Stimulated activated naive CD8-positive, alpha-beta T cell treated with anti-CD3 and anti-CD28 coated beads, Interleukin-15, amount 100 ng/mL, for 72 hours (primary cell): ENCODE data around the gene BTNL2.

ENCODE experiments used
- ATAC-seq: fragments of 150-1000 bp; cut with Tn5 transposase; 2 replicates; pipeline ENCODE4 v1.10.0; 2021; ENCODE audit warnings: mild to moderate bottlenecking, moderate library complexity
- DNase-seq, 2 donors: peaks; one replicate each; pipeline ENCODE4 v3.0.0; 2021 to 2022
- H3K27ac Mint-ChIP-seq, 2 donors: one replicate each; pipeline ENCODE4 v1.8.0; 2022; ENCODE audit warnings: mild to moderate bottlenecking in 2 of 2, mixed read lengths in 2 of 2, moderate library complexity in 2 of 2
- H3K27me3 Mint-ChIP-seq: one replicate; pipeline ENCODE4 v1.8.0; 2022; ENCODE audit warnings: mixed read lengths
- H3K4me1 Mint-ChIP-seq: one replicate; pipeline ENCODE4 v1.8.0; 2022; ENCODE audit warnings: mild to moderate bottlenecking, mixed read lengths
- H3K4me3 Mint-ChIP-seq, 2 donors: one replicate each; pipeline ENCODE4 v1.8.0; 2022; ENCODE audit warnings: mild to moderate bottlenecking in 2 of 2, mixed read lengths in 2 of 2, moderate library complexity in 1 of 2
- H3K9me3 Mint-ChIP-seq, 2 donors: one replicate each; pipeline ENCODE4 v1.8.0; 2022; ENCODE audit warnings: mixed read lengths in 2 of 2

The BTNL2 gene

GRCh38 chr6:32427934-32428474 lies 21.0 kb upstream of the BTNL2 start:
- H3K4me1 Mint-ChIP-seq = no peaks in the 10 kb centered on the region
- H3K27me3 Mint-ChIP-seq = peaks cover 9% of the 10 kb centered on the region
- no peak overlapping the region for H3K4me3 Mint-ChIP-seq
- no peaks in the 10 kb centered on the region for H3K9me3 Mint-ChIP-seq
- H3K27ac Mint-ChIP-seq = no peak overlapping the region
- ATAC-seq (no peak), DNase-seq (no peak)

GRCh38 chr6:32427218-32427617 lies 20.2 kb upstream of the BTNL2 start:
- Mint-ChIP-seq H3K27me3 (peaks cover 15% of the 10 kb centered on the region), H3K9me3 (no peaks in the 10 kb centered on the region), H3K4me1 (no peaks in the 10 kb centered on the region), H3K4me3 (no peak overlapping the region), H3K27ac (no peak overlapping the region)
- DNase-seq (no peak), ATAC-seq (no peak)

GRCh38 chr6:32426338-32426737 lies 19.4 kb upstream of the BTNL2 start:
- Mint-ChIP-seq H3K9me3 (no peaks in the 10 kb centered on the region), H3K4me3 (no peak overlapping the region), H3K27ac (no peak overlapping the region), H3K4me1 (no peaks in the 10 kb centered on the region), H3K27me3 (peaks cover 22% of the 10 kb centered on the region)
- DNase-seq (no peak), ATAC-seq (no peak)

- H3K4me1 Mint-ChIP-seq = no peaks in the 10 kb centered on the region
- ATAC-seq (no peak), DNase-seq (no peak)
- no peaks in the 10 kb centered on the region for H3K9me3 Mint-ChIP-seq
- peaks cover 26% of the 10 kb centered on the region for H3K27me3 Mint-ChIP-seq
- no peak overlapping the region for H3K27ac Mint-ChIP-seq
- no peak overlapping the region for H3K4me3 Mint-ChIP-seq
Measured at GRCh38 chr6:32424589-32425300, 17.8 kb upstream of the BTNL2 start.

GRCh38 chr6:32416036-32416435 lies 9.1 kb upstream of the BTNL2 start:
- no peak for ATAC-seq
- Mint-ChIP-seq H3K27me3 (peaks cover 73% of the 10 kb centered on the region), H3K4me3 (no peak overlapping the region)

GRCh38 chr6:32415521-32416019 lies 8.6 kb upstream of the BTNL2 start:
- DNase-seq (peak; percentile 62 to 63), ATAC-seq (peak; percentile 71)
- peak overlapping the region in 1 of 2 donors; percentile 4 for H3K4me3 Mint-ChIP-seq
- peaks cover 18% of the 10 kb centered on the region for H3K4me1 Mint-ChIP-seq
- H3K27me3 Mint-ChIP-seq = peaks cover 75% of the 10 kb centered on the region
- no peak overlapping the region for H3K27ac Mint-ChIP-seq
- H3K9me3 Mint-ChIP-seq = no peaks in the 10 kb centered on the region

More at GRCh38 chr6:32416036-32416435, 9.1 kb upstream of the BTNL2 start:
- DNase-seq = no peak
- Mint-ChIP-seq H3K4me1 (peaks cover 18% of the 10 kb centered on the region), H3K27ac (no peak overlapping the region), H3K9me3 (no peaks in the 10 kb centered on the region)

- peak; percentile 90 for ATAC-seq
- no peak overlapping the region for H3K4me3 Mint-ChIP-seq
- peak; percentile 77 to 81 for DNase-seq
- no peaks in the 10 kb centered on the region for H3K9me3 Mint-ChIP-seq
- H3K4me1 Mint-ChIP-seq = peaks cover 18% of the 10 kb centered on the region
- no peak overlapping the region for H3K27ac Mint-ChIP-seq
- H3K27me3 Mint-ChIP-seq = peaks cover 60% of the 10 kb centered on the region
Measured at GRCh38 chr6:32413427-32414047, 6.6 kb upstream of the BTNL2 start.

GRCh38 chr6:32411566-32412327 lies 4.8 kb upstream of the BTNL2 start:
- Mint-ChIP-seq H3K27ac (no peak overlapping the region), H3K9me3 (no peaks in the 10 kb centered on the region), H3K4me3 (no peak overlapping the region), H3K4me1 (peaks cover 18% of the 10 kb centered on the region), H3K27me3 (peaks cover 61% of the 10 kb centered on the region)
- no peak for DNase-seq
- ATAC-seq = no peak

- Mint-ChIP-seq H3K9me3 (no peaks in the 10 kb centered on the region), H3K27me3 (peaks cover 66% of the 10 kb centered on the region), H3K27ac (no peak overlapping the region), H3K4me1 (peaks cover 17% of the 10 kb centered on the region), H3K4me3 (no peak overlapping the region)
- DNase-seq = no peak
- ATAC-seq = no peak
Measured at GRCh38 chr6:32410906-32411305, 3.9 kb upstream of the BTNL2 start.

GRCh38 chr6:32406197-32406596 lies 784 bp downstream of the BTNL2 start:
- Mint-ChIP-seq H3K4me3 (no peak overlapping the region), H3K9me3 (no peaks in the 10 kb centered on the region), H3K4me1 (no peaks in the 10 kb centered on the region), H3K27me3 (peaks cover 36% of the 10 kb centered on the region), H3K27ac (no peak overlapping the region)
- ATAC-seq = no peak
- DNase-seq = no peak

GRCh38 chr6:32405656-32406055 lies 1.3 kb downstream of the BTNL2 start:
- no peak overlapping the region for H3K27ac Mint-ChIP-seq
- no peaks in the 10 kb centered on the region for H3K4me1 Mint-ChIP-seq
- no peak for ATAC-seq
- no peak overlapping the region for H3K4me3 Mint-ChIP-seq
- DNase-seq = no peak
- H3K9me3 Mint-ChIP-seq = no peaks in the 10 kb centered on the region
- H3K27me3 Mint-ChIP-seq = peaks cover 33% of the 10 kb centered on the region

- DNase-seq = no peak
- Mint-ChIP-seq H3K4me3 (no peak overlapping the region), H3K4me1 (no peaks in the 10 kb centered on the region), H3K27ac (no peak overlapping the region), H3K27me3 (peaks cover 42% of the 10 kb centered on the region), H3K9me3 (no peaks in the 10 kb centered on the region)
- no peak for ATAC-seq
Measured at GRCh38 chr6:32402812-32403211, 4.2 kb downstream of the BTNL2 start.

GRCh38 chr6:32401284-32401963 lies 5.6 kb downstream of the BTNL2 start:
- H3K27ac Mint-ChIP-seq = no peak overlapping the region
- no peak for ATAC-seq
- H3K4me3 Mint-ChIP-seq = no peak overlapping the region
- DNase-seq = no peak
- peaks cover 6% of the 10 kb centered on the region for H3K4me1 Mint-ChIP-seq
- peaks cover 34% of the 10 kb centered on the region for H3K27me3 Mint-ChIP-seq
- H3K9me3 Mint-ChIP-seq = no peaks in the 10 kb centered on the region

- DNase-seq (no peak), ATAC-seq (no peak)
- peaks cover 36% of the 10 kb centered on the region for H3K27me3 Mint-ChIP-seq
- H3K4me3 Mint-ChIP-seq = no peak overlapping the region
- H3K27ac Mint-ChIP-seq = no peak overlapping the region
- peaks cover 6% of the 10 kb centered on the region for H3K4me1 Mint-ChIP-seq
- H3K9me3 Mint-ChIP-seq = no peaks in the 10 kb centered on the region
Measured at GRCh38 chr6:32397252-32397920, 9.6 kb downstream of the BTNL2 start.

- Mint-ChIP-seq H3K4me3 (no peak overlapping the region), H3K4me1 (peaks cover 6% of the 10 kb centered on the region), H3K9me3 (no peaks in the 10 kb centered on the region), H3K27ac (no peak overlapping the region), H3K27me3 (peaks cover 36% of the 10 kb centered on the region)
- DNase-seq = no peak
- no peak for ATAC-seq
Measured at GRCh38 chr6:32396028-32396427, 11.0 kb downstream of the BTNL2 start.
